Hematopoietic multipotent progenitor cell (in vitro differentiated cells): ENCODE measurements around the gene CBY1. TPM values are rescaled to one million over a fixed set of nuclear protein-coding genes. Genes with fewer than 3 reads are reported as not detected.
"Not testable (repeated sequence)": the region's sequence is repeated elsewhere in the genome, so short reads cannot be mapped to it uniquely, and the experiment has no call there.

ENCODE experiments used
- DNase-seq, 3 donors: peaks; one replicate each; pipeline ENCODE4 v3.0.0-alpha.2; 2011 to 2015; ENCODE audit warnings: low read depth in 2 of 3, low spot score in 2 of 3
- total RNA-seq: library from RNA; depleted of rRNA; stranded (reverse); fragments of >200 nt; gene quantifications from one replicate; pipeline ENCODE4 v1.2.3, GENCODE V29; 2012

Gene CBY1
- total RNA-seq, result 4.6 TPM

GRCh38 chr22:38656256-38657044 is at the start of gene CBY1, which contains the start of gene FAM227A:
TSS of gene CBY1 (plus strand) at chr22:38656638. CDS start at chr22:38668055, 11,417 bp downstream.
TSS of gene FAM227A (minus strand) at chr22:38656392. CDS start at chr22:38650168, 6,224 bp downstream.
- peak; percentile 82 to 89 (median 88) for DNase-seq

- no peak for DNase-seq
These were observed 48.8 kb upstream of the CBY1 start for GRCh38 chr22:38607680-38608079.

GRCh38 chr22:38608992-38609750 is 47.3 kb upstream of the CBY1 start:
- no peak for DNase-seq

GRCh38 chr22:38610234-38610633 is 46.2 kb upstream of the CBY1 start:
- DNase-seq, result no peak

GRCh38 chr22:38611559-38611958 is 44.9 kb upstream of the CBY1 start:
- DNase-seq, result no peak

- no peak for DNase-seq
These were observed 44.0 kb upstream of the CBY1 start for GRCh38 chr22:38612217-38613006.

GRCh38 chr22:38613588-38613987 is 42.9 kb upstream of the CBY1 start:
- DNase-seq, result no peak

GRCh38 chr22:38614332-38615063 is 41.9 kb upstream of the CBY1 start:
- no peak for DNase-seq

GRCh38 chr22:38615064-38615405 is 41.4 kb upstream of the CBY1 start:
- not testable (repeated sequence) for DNase-seq

GRCh38 chr22:38618258-38618657 is 38.2 kb upstream of the CBY1 start:
- DNase-seq, result no peak

- no peak for DNase-seq
These were observed 37.8 kb upstream of the CBY1 start for GRCh38 chr22:38618682-38619081.

GRCh38 chr22:38623351-38623750 is 33.1 kb upstream of the CBY1 start:
- DNase-seq, result no peak

GRCh38 chr22:38628444-38628843 is 28.0 kb upstream of the CBY1 start:
- DNase-seq, result no peak

- no peak for DNase-seq
These were observed 27.3 kb upstream of the CBY1 start for GRCh38 chr22:38629108-38629507.

GRCh38 chr22:38631724-38632123 is 24.7 kb upstream of the CBY1 start:
- DNase-seq, result no peak

- DNase-seq, result no peak
These were observed 23.9 kb upstream of the CBY1 start for GRCh38 chr22:38632528-38632927.

GRCh38 chr22:38638216-38638615 is 18.2 kb upstream of the CBY1 start:
- DNase-seq, result no peak

- DNase-seq, result no peak
These were observed 17.7 kb upstream of the CBY1 start for GRCh38 chr22:38638728-38639127.

- DNase-seq, result no peak
These were observed 14.9 kb upstream of the CBY1 start for GRCh38 chr22:38641476-38642040.

- not testable (repeated sequence) for DNase-seq
These were observed 12.2 kb upstream of the CBY1 start for GRCh38 chr22:38644245-38644644.
